H4 (cell line): ENCODE measurements around the gene FOLH1. TPM values are rescaled to one million over a fixed set of nuclear protein-coding genes. Genes with fewer than 3 reads are reported as not detected.
"Not testable (repeated sequence)": the region's sequence is repeated elsewhere in the genome, so short reads cannot be mapped to it uniquely, and the experiment has no call there.

Experiments used
- DNase-seq: peaks from one replicate; pipeline ENCODE4 v3.0.0-alpha.2; 2015; ENCODE audit warnings: low spot score
- total RNA-seq: library from RNA; depleted of rRNA; stranded (reverse); fragments of >200 nt; shearing (Covaris generic); gene quantifications from 2 replicates; pipeline ENCODE4 v1.2.3, GENCODE V29; 2014; rRNA removed

The FOLH1 gene
- total RNA-seq = 1.5 and 4.6 TPM in 2 replicates

DNA sequence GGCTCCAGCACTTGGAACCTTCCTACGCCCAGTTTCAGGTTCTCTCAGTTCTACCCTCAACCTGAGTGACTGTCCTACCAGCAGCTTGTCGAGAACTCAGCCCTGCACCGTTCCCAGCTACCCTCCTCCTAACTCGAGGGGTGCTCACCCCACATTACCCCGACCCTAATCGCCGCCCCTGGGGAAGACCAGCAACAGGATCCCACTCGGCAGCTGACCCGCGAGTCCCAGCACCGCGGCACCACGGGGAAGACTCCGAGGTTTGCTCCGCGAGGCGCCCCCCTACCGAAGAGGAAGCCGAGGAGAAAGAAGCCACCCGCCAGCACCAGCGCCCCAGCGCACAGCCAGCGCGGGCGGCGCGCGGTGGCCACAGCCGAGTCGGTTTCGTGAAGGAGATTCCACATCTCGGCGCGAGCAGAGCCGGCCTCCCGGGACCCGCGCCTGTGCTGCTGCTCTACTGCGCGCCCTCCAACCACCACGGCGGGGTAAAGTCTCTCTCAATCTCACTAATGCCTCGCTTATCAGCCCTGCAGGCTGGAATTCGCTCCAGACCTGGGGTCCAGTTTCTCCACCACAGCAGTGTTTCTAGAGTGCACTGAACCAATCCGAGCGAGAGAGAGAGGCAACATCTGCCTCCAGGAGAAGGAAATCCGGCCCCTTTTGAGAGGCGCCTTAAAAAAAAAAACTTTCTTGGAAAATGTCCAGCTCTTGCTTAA lies at the start of gene FOLH1:
Gene FOLH1 (minus strand): TSS at position 597 of the 716 bp plus-strand sequence. CDS start 193 bp downstream, at position 404.
- peak; percentile 33 for DNase-seq

DNA sequence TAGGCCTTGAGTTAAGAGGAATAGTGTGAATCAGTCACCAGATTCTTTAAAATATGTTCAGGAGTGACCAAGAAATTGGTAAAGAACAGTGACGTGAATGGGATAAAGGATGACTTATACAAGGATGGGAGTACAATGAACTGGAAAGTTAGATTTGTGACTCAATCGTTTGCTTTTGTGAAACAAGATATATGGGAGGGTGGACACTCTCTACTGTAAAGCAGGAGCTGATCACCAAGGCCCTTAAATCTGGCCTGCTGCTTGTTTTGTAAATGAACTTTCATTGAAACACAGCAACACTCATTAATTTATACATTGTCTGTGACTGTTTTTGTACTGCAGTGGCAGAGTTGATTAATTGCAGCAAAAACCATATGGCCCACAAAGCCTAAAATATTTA lies 46.7 kb upstream of the FOLH1 start:
- not testable (repeated sequence) for DNase-seq

DNA sequence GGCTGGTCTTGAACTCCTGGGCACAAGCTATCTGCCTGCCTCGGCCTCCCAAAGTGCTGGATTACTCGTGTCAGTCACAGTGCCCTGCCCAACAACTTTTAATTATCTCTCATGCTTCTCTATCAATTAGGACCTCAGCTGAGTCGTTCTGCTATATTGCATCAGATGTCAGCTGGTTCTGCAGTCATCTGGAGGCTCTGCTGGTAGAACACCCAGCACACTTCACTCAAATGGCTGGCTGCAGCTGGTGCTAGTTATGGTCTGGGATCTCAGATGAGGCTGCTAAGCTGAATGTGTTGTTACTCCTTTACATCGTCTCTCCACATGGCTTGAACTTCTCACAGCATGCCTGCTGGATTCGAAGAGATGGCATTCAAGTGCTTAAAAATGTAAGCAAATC lies 42.8 kb upstream of the FOLH1 start:
- DNase-seq = not testable (repeated sequence)

DNA sequence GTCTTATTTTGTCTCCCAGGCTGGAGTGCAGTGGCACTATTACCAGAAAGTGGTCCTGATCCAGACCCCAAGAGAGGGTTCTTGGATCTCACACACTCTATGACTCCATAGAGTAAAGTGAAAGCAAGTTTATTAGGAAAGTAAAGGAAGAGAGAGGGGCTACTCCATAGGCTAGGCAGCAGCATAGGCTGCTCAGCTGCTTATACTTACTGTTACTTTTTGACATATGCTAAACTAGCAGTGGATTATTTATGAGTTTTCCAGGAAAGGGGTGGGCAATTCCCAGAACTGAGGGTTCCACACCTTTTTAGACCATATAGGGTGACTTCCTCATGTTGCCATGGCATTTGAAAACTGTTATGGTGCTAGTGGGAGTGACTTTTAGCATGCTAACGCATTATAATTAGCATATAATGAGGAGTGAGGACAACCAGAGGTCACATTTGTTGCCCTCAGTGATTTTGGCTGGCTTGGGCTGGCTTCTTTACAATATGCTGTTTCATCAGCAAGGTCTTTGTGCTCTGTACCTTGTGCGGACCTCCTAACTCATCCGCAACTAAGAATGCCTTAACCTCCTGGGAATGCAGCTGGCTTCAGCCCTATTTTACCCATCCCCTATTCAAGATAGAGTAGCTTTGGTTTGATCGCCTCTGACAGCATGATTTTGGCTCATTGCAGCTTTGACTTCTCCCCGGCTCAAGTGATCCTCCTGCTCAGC lies 42.2 kb upstream of the FOLH1 start:
- not testable (repeated sequence) for DNase-seq

DNA sequence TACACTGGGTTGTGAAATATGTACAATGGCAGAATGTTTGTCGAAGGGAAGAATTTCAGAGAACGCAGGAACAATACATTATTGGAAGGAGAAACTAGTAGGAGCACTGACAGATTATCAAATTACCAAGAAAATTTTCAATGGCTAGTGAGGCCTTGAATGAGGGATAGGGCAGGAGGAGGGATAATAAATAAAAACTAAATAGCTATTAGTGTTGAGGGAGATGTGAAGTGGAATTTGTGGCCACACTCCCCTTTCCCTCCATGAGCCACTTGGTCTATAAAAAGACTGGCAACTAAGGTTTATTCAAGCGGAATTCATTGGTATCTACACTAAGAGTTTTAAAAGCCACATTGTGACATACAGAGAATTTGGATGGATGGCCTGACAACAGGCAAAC lies 41.0 kb upstream of the FOLH1 start:
- not testable (repeated sequence) for DNase-seq

DNA sequence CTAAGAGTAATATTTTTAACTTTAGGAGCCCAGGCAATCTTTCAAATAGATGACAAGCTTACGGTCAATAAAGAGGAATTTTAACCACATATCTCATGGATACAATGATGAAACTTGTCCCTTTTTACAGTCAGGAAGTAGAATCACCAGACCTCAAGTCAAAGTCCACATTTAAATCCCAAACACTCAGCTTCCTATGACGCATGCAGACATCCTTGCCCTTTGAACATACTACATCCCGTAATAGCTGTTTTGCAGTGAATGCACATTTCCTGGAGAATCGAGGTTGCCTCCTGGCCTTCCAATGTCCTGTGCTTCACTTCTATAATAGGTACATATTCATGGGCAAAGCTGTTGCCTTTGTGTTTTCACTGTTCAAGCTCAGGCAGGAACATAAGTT lies 25.3 kb upstream of the FOLH1 start:
- not testable (repeated sequence) for DNase-seq

DNA sequence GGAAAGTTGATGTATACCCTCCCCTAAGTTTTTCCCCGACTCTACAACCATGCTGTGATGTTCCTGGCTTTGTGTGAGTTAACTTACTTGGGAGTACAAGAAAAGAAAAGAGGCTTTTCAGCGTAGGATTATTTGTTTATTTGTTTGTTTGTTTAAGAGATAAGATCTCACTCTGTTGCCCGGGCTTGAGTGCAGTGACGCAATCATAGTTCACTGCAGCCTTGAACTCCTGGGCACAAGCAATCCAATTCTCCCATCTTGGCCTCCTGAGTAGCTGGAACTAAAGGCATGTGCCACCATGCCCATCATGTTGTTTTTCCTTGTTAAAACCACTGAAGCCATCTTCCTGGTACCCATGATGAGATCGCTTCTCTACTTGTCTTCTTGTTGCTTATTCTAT lies 24.6 kb upstream of the FOLH1 start:
- not testable (repeated sequence) for DNase-seq

DNA sequence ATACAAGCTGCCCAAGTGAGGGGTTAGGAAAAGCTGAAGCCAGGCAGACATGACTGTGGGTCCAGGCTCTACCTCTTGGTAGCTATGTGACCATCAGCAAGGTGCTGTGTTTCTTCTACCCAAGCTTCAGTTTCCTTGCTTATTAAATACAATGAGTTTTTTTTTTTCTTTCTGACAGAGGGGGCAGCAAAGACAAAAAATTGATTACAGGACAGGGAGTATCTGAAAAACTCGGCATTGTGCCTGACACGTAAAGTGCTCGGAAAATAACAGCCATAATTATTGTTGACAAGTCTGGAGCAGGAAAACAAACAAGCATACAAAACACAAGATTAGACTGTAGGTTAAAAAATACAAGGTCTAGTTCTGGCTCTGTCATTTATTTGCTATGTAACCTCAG lies 23.3 kb upstream of the FOLH1 start:
- DNase-seq = not testable (repeated sequence)

DNA sequence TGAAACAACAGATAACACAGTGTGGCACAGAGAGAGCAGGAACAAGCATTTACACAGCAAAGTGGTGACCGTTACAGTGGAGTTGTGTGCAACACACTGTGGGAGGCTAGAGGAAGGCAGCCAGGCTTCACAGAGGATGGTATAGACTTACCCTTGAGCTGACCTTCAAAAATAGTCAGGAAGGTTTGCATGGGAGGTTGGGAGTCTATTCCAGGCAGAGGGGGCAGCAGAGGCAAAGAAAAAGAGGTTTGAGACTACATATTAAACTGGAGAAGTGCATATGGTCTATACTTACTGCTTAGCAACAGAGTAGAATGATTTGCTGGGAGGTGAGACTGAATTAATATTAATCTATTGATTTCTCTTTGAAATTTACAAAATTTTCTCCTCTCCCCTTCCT lies 22.1 kb upstream of the FOLH1 start:
- DNase-seq = not testable (repeated sequence)

DNA sequence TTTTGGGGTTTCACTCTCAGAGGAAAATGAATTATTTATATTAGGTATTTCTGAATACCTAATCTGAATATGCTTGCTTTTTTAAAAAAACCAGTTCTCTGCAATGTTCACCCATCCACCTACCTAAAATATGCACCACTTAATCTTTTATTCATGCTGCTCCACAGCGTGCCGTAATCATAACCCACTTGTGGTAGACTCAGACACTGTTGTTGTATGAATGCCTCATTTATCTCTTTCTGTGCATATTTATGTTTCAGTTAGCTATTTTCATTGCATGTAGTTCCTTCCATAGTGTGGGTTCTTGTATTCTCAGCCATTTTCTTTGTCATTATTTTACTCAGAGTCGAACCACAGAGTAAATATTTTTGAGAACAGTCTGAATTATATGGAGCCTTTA lies 21.6 kb upstream of the FOLH1 start:
- DNase-seq = not testable (repeated sequence)

DNA sequence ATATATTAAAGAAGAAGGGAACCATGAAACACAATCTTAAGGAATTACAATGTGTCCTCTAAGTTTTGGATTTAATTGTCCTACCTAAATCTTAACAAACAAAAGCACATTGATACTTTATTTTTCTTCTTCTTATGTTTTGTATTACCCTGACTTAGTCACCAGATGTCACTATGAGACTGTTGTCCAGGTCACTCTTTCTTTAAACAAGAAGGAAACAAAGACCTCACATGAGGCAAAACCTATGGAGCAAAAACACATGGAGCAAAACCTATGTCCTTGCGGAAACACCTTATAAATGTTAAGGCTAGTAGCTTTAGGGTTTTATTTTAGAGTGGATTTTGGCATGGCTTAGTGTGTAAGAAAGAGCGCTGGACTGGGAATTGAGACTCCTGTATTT lies 20.7 kb upstream of the FOLH1 start:
- not testable (repeated sequence) for DNase-seq

DNA sequence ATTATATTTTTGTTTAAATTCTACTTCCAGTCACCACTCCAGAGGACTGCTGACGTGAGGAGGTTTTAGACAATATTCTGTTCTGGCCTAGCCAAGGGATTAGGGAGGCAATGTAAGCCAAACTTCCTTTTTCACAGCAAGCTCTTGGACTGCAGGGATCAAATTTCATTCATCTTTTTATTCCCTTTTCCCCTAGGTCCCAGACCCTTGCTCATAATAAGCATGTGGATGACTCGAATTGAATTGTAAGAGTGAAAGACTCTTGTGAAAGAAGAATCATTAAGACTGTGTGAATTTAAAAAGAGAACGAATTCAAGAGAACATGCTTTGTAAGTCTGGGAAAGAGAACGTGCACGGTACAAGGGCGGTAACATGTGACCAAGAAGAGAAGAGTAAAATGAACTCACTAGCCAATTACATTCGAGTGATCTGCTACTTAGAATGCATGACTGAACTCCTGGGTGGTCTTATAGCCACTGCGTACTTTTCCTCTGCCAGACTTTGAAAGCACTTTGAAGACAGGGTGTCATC lies 16.9 kb upstream of the FOLH1 start:
- not testable (repeated sequence) for DNase-seq

DNA sequence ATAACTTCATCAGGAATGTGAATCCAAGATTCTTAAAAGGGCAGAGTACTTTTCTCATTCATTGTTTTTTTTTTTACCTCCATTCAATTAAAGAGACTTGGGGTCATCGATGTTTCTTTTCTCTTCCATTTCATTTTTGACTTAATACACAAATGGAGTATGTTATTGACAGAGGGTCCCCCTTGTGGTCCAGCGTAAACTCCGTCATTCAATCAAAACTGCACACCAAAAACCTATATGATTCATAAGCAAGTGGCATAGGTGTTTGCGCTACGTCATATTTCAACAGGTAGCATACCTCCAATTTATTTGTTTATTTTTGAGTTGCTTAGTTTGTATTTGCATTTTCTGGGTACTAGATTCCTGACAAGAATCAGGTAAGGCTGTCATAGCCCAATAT lies 12.7 kb upstream of the FOLH1 start:
- no peak for DNase-seq

DNA sequence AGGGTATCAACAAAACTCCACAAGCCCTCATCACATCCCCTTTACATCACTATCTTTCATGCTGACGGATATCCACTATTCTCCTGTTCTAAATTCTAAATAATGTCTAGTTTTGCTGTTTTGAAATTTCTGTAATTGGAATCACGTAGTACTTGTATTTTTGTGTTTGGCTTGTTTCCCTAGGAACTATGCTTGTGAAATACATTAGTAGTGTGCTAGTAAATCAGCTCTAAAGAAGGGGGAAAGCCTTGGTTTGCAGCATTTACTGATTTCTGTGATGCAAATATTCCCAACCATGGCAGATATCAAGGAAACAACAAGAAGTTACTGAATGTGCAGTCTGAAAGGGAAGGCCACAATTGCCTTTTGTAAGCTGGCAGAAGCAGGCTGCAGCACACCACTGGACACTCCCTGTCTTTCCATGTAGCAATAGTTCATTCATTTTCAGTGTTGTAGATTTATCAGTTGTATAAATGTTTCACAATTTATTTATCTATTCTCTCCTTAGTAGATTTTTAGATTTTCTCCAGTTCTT lies 4.7 kb upstream of the FOLH1 start:
- DNase-seq = no peak

DNA sequence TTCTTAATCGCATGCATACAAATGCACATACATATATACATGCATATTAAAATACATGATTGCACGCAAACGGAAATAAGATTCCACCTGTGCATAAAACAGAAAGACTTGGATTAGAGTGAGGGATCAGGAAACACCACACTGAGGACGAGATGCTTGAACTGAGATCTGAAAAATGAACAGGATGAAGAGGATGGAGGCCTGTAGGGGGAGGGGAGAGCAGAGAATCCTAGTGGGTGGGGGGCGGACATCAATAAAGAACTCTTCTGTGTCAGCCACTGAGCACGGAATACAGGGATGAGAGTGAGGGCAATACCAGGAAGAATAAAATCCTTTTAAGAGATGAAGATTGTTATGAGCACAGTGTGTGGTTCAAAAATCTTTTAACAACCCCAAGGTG lies 1.4 kb downstream of the FOLH1 start:
- not testable (repeated sequence) for DNase-seq

DNA sequence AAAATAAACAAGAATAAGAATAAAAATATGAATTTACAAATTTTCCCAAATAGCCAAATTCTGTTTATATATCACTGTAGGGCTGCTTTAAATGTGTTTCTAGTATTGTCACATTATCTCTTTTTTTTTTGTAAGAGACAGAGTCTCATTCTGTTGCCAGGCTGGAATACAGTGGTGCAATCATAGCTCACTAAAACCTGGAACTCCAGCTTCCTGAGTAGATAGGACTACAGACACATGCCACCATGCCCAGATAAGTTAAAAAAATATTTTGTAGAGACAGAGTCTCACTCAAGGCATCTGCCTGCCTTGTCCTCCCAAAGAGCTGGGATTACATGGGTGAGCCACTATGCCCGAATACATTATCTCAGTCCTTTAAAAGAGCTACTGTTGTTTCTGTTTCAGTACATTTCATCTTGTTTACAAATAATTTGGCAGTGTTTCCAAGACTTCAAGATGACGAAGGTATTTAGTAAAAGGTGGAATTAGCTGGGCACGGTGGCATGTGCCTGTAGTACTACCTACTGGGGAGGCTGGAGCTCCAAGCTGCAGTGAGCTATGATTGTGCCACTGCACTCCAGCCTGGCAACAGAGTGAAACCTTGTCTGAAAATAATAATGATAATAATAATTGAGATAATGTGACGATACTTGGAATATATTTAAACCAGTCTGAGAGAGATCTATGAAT lies 6.0 kb downstream of the FOLH1 start:
- DNase-seq = no peak

DNA sequence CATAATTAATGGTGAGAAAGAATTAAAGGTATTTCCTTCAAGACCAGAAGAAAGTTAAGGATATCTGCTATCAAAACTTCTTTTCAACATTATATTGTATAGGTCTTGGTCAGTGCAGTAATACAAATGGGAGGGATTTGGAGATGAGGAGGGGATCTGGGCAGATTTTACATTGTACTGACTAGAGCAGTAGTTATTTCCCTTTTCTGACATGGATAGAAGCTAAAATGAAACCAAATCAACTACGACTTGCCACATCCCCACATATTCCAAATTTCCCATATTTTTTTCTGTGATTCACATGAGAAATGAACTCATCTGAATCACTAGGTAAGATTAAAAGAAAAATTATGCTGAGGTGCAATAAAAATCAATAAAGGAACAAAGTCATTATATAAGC lies 11.6 kb downstream of the FOLH1 start:
- not testable (repeated sequence) for DNase-seq

DNA sequence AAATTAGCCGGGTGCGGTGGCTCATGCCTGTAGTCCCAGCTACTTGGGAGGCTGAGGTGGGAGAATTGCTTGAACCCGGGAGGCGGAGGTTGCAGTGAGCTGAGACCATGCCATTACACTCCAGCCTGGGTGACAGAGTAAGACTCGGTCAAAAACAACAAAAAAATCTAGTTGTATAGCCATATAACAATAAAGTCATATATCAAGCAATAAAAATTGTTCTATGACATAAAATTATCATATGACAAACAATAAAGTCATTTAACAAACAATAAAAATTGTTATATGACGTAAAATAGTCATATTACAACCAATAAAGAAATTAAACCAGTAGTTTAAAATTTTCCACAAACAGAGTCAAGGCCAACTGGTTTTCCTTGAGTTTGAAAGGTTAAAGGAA lies 12.4 kb downstream of the FOLH1 start:
- DNase-seq = not testable (repeated sequence)

DNA sequence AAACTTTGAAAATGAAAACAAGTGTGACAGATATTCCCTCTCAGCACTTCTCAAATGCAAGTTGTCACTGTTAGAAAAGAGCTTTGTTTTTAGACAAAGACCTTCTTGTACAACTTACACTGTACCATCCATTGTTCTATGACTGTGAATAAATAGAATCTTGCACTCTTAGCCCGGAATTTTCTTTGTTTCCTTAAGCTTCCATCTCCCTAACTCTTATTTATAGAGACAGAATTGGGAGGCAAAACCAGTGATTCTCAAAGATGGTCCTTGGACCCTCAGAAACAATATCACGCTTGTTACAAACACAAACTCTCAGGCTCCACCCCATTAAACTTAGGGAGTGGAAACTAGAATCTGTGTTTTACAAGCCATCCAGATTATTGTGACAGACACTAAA lies 18.1 kb downstream of the FOLH1 start:
- not testable (repeated sequence) for DNase-seq

DNA sequence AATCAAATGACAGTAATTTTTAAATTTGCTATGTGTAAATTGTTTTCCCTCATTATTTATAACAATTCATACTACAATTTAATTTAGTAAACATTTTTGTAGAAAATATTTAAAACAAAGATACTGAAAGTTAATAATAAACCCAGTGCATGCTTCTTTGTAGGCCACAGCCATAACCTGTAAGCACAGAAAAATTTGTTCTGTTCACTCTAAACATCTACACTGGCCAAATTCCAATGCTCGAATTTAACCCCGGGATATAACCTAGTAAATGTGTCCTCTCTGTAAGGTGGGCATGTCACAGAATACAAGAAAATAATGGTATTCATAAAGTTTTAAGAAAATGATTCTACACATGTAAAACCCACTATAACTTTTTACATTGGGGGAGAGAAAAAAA lies 22.2 kb downstream of the FOLH1 start:
- not testable (repeated sequence) for DNase-seq

DNA sequence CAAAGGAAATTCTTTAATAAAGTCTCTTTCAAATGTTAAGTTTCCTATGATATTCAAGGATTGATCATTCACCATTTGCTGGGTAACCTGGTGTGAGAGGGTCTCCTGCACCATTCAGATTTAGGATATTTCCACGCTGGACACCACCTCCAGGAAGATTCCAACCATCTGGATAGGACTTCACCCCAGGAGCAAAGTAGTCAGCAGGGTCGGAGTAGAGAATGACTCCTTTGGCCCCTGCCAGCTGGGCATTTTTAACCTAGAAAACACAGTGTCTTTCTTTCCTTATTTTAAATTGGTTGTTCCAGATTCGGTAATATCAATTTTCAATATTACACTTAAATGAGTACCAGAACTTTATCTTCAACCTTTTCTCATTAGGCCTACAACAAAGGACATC lies 22.8 kb downstream of the FOLH1 start:
- DNase-seq = not testable (repeated sequence)

DNA sequence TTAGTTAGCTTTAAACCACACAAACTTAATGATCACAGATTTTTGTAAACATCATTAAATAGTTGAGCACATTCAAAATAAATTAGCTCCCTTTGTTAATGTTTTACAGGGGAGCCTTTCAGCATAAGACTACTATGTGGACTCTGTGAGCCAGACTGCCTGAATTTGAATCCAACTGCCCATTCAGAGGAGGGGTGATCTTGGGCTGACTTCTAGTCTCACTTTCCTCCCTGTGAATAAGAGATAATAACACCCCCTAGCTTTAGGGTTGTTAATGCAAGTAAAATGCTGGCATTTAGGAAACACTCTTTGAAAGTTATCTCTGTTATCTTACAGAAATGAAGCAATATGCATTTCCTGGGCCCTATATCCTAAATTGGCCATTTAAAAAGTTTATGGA lies 23.6 kb downstream of the FOLH1 start:
- DNase-seq = not testable (repeated sequence)
